ENCODE results near the gene CDC45. TPM values are rescaled to one million over a fixed set of nuclear protein-coding genes. Genes with fewer than 3 reads are reported as not detected.

CDC45 gene
- total RNA-seq, 2 experiments from 2014 or later, result 103 to 111 TPM

DNA sequence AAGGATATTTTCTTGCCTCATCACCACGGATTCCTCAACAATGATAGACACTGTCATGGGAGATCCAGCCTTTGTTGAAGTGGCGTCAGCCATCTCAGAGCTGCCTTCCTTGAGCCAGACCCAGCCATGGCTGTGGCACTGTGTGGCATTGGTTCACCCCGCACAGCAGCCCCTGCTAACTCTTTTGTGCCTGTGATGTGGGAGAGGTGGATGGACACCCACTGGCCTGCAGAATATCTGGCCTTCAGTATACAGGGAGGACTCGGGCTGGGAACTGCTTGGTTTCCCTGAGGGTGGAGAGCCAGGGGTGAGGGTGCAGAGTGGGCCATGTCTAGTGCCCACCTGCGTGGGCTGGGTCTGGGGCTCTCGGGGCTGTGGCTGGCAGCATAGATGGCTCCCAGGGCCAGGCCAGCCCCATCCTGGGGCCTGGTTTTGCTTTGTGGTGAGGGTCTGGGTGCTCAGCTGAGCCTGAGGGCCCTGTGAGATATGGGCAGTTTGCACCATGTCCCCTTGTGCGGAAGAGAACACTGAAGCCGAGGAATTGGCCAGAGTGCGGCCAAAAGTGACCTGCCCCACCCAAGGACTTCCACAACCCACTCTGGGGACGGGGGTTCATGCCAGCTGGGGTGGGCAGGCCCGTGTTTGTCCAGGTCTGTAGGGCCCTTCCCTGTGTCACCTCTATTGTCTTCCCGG, 38.3 kb downstream of the CDC45 start:
- Mint-ChIP-seq H3K9me3 (ENCODE audit: low read depth) (no peaks in the 10 kb centered on the region), H3K4me1 (no peaks in the 10 kb centered on the region), H3K36me3 (ENCODE audit: low read depth) (peaks cover 55% of the 10 kb centered on the region), H3K27me3 (peaks cover 4% of the 10 kb centered on the region), H3K27ac (no peak overlapping the region), H3K4me3 (no peak overlapping the region)
- ATAC-seq (no peak), DNase-seq (no peak)
- CTCF ChIA-PET, result no interaction called here
- POLR2A ChIA-PET, result interaction anchor here (0.5 kb wide), 1 partner anchor 84 kb away, joined by 5 read pairs; no protein-coding TSS in a partner anchor
- intact Hi-C loops (cut with DNase I, micrococcal nuclease), result no loop called here

GRCh38 chr22:19518635-19519034, 38.9 kb downstream of the CDC45 start:
- Mint-ChIP-seq H3K9me3 (ENCODE audit: low read depth) (no peaks in the 10 kb centered on the region), H3K27ac (no peak overlapping the region), H3K36me3 (ENCODE audit: low read depth) (peaks cover 50% of the 10 kb centered on the region), H3K4me1 (no peaks in the 10 kb centered on the region), H3K27me3 (peaks cover 6% of the 10 kb centered on the region), H3K4me3 (no peak overlapping the region)
- intact Hi-C loops (cut with DNase I, micrococcal nuclease), result no loop called here
- ATAC-seq, result no peak
- ChIA-PET CTCF (no interaction called here), POLR2A (interaction anchor here (0.5 kb wide), 1 partner anchor 83 kb away, joined by 5 read pairs; no protein-coding TSS in a partner anchor)
- DNase-seq, result no peak

DNA sequence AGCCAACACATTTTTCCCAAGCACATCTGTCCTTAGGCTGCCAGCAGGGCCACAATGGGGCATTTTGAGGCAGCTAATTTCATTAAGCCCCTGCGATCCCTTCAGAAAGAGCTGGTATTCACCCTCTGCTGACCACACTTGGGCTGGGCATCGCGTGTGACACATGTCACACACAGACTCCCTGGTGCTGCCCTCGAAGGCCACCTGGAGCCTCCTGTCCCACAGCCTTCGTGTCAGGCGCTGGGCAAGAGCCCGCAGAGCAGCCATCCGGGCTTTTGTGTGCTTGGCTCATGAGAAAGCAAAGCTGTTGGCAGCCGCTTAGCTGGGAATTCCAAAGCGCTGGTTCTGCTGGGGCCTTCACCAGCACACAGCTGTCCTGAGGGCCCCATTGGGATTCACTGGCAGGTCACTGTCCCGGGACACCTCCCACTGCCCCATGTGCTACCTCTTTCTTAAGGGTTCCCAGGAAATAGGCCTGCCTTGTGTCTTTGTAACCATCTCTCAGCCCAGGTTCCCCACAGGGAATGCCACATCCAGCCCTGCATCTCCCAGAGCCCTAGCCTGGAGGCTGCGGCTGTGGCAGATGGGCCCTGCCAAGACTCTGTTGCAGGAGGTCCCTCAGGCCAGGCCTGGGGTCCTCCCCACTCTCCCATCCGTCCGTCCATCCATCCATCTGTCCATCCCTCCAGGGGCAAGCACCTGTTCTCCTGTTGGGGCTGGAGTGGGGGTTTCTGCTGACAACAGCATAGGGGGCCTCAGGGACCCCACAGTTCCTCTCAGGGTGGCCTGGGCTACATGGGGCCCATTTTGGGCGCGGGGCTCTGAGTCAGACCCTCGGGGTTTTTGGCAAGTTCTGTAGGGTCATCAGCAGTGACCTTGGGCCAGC, 39.6 kb downstream of the CDC45 start:
- DNase-seq (no peak), ATAC-seq (no peak)
- CTCF ChIA-PET, result no interaction called here
- peaks cover 9% of the 10 kb centered on the region for H3K27me3 Mint-ChIP-seq
- intact Hi-C loops (cut with DNase I, micrococcal nuclease), result no loop called here
- no peak overlapping the region for H3K4me3 Mint-ChIP-seq
- POLR2A ChIA-PET, result interaction anchor here (0.7 kb wide), 1 partner anchor 198 kb away, joined by 3 read pairs; no protein-coding TSS in a partner anchor
- peaks cover 3% of the 10 kb centered on the region for H3K4me1 Mint-ChIP-seq
- H3K36me3 Mint-ChIP-seq (ENCODE audit: low read depth), result peaks cover 43% of the 10 kb centered on the region
- H3K9me3 Mint-ChIP-seq (ENCODE audit: low read depth), result no peaks in the 10 kb centered on the region
- no peak overlapping the region for H3K27ac Mint-ChIP-seq

DNA sequence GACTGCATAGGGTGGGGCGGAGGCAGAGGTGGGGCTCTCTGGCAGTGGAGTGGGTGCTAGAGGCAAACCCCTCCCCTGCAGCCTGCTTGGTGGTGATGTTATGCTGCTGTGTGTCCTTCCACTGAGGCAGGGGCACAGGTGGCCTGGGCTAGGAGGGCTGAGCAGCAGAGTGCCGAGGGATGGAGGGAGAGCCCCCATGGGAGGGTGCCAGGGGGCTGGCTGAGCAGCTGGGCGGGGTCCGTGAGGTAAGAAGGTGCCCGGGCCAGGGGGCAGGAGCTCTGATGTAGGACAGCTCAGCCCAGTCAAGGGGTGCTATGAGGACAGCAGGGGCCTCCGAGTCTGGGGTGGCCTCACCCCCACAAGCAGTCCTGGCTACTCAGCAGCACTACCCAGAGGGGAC, 40.3 kb downstream of the CDC45 start:
- H3K9me3 Mint-ChIP-seq (ENCODE audit: low read depth), result no peaks in the 10 kb centered on the region
- H3K27me3 Mint-ChIP-seq, result peaks cover 14% of the 10 kb centered on the region
- H3K4me1 Mint-ChIP-seq, result peaks cover 5% of the 10 kb centered on the region
- H3K36me3 Mint-ChIP-seq (ENCODE audit: low read depth), result peaks cover 36% of the 10 kb centered on the region
- DNase-seq, result no peak
- H3K4me3 Mint-ChIP-seq, result no peak overlapping the region
- intact Hi-C loops (cut with DNase I, micrococcal nuclease), result loop anchor here in 1 of 2 experiments (5.0 kb wide), 1 partner anchor 112 kb away; no protein-coding TSS in a partner anchor
- no peak for ATAC-seq
- no peak overlapping the region for H3K27ac Mint-ChIP-seq
- ChIA-PET CTCF (no interaction called here), POLR2A (no interaction called here)

DNA sequence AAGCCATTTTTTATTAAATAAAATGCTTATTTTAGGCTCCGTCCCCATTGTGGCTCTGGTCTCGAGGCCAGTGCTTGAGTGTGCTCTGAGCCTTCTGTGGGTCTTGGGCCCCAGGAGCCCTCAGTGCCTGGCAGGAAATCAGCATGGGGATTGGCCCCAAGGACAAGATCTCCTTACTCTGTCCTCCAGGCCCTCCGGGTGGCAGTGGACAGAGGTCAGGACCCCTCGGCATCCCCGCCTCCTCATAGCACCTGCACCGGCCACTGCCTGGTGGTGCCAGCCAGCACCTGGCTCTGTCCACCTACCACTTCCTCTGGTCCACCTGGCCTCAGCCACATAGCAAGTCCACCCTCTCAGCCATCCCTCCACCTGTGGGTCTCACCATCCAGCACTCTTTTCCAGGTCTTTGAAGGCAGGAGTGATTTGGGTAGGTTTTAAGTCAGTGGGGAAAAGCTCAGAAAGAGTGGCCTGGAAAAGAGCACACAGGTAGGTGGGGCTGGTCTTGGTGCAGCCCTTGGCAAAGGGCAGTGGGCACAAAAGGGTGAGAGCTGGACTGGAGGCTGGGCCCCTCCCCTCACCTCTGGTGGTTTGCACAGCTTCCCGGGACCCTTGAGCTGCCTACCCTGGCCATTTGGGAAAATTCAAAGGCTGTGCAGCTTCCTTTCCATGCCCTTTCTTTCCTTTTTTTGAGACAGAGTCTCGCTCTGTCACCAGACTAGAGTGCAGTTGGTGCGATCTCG, 41.0 kb downstream of the CDC45 start:
- peaks cover 30% of the 10 kb centered on the region for H3K36me3 Mint-ChIP-seq (ENCODE audit: low read depth)
- H3K4me1 Mint-ChIP-seq, result peaks cover 5% of the 10 kb centered on the region
- no peak for ATAC-seq
- CTCF ChIA-PET, result interaction anchor here (0.6 kb wide), 1 partner anchor 46 kb away, joined by 3 read pairs; no protein-coding TSS in a partner anchor
- intact Hi-C loops (cut with DNase I, micrococcal nuclease), result loop anchor here in 1 of 2 experiments (5.0 kb wide), 1 partner anchor 112 kb away; no protein-coding TSS in a partner anchor
- peaks cover 17% of the 10 kb centered on the region for H3K27me3 Mint-ChIP-seq
- H3K9me3 Mint-ChIP-seq (ENCODE audit: low read depth), result no peaks in the 10 kb centered on the region
- H3K4me3 Mint-ChIP-seq, result no peak overlapping the region
- POLR2A ChIA-PET, result interaction anchor here (0.6 kb wide), 1 partner anchor 109 kb away, joined by 3 read pairs; no protein-coding TSS in a partner anchor
- DNase-seq, result no peak
- H3K27ac Mint-ChIP-seq, result no peak overlapping the region

GRCh38 chr22:19522190-19522880, 42.6 kb downstream of the CDC45 start:
- intact Hi-C loops (cut with DNase I, micrococcal nuclease), result loop anchor here in 1 of 2 experiments (5.0 kb wide), 1 partner anchor 110 kb away; no protein-coding TSS in a partner anchor
- CTCF ChIA-PET, result interaction anchor here (0.6 to 1.6 kb wide), 2 partner anchors 8 to 108 kb away, joined by 4 to 8 read pairs; no protein-coding TSS in a partner anchor
- no peak overlapping the region for H3K4me3 Mint-ChIP-seq

GRCh38 chr22:19522881-19523239, 43.1 kb downstream of the CDC45 start:
- Mint-ChIP-seq H3K9me3 (ENCODE audit: low read depth) (no peaks in the 10 kb centered on the region), H3K36me3 (ENCODE audit: low read depth) (peaks cover 16% of the 10 kb centered on the region), H3K27ac (no peak overlapping the region), H3K27me3 (peaks cover 26% of the 10 kb centered on the region), H3K4me1 (peaks cover 5% of the 10 kb centered on the region), H3K4me3 (no peak overlapping the region)
- intact Hi-C loops (cut with DNase I, micrococcal nuclease), result loop anchor here (1.0 to 5.0 kb wide), 2 partner anchors 107 to 109 kb away; no protein-coding TSS in a partner anchor
- ChIA-PET POLR2A (no interaction called here), CTCF (interaction anchor here (1.6 kb wide), 1 partner anchor 107 kb away, joined by 8 read pairs; no protein-coding TSS in a partner anchor)
- no peak for ATAC-seq
- no peak for DNase-seq

More at GRCh38 chr22:19522190-19522880, 42.6 kb downstream of the CDC45 start:
- Mint-ChIP-seq H3K9me3 (ENCODE audit: low read depth) (no peaks in the 10 kb centered on the region), H3K36me3 (ENCODE audit: low read depth) (peaks cover 21% of the 10 kb centered on the region), H3K4me1 (peaks cover 5% of the 10 kb centered on the region), H3K27me3 (peaks cover 26% of the 10 kb centered on the region), H3K27ac (no peak overlapping the region)
- ATAC-seq (no peak), DNase-seq (peak; percentile 21)
- POLR2A ChIA-PET, result no interaction called here

GRCh38 chr22:19523240-19524169, 43.8 kb downstream of the CDC45 start:
- Mint-ChIP-seq H3K4me3 (peak overlapping the region; percentile 19), H3K36me3 (ENCODE audit: low read depth) (peaks cover 12% of the 10 kb centered on the region), H3K27ac (no peak overlapping the region), H3K27me3 (peaks cover 26% of the 10 kb centered on the region), H3K9me3 (ENCODE audit: low read depth) (no peaks in the 10 kb centered on the region), H3K4me1 (peaks cover 5% of the 10 kb centered on the region)
- peak; percentile 46 for DNase-seq
- intact Hi-C loops (cut with DNase I, micrococcal nuclease), result loop anchor here (1.0 to 5.0 kb wide), 2 partner anchors 107 to 109 kb away; no protein-coding TSS in a partner anchor
- POLR2A ChIA-PET, result no interaction called here
- ATAC-seq, result peak; percentile 60
- CTCF ChIA-PET, result interaction anchor here (0.6 to 1.6 kb wide), 2 partner anchors 53 to 107 kb away, joined by 4 to 8 read pairs; no protein-coding TSS in a partner anchor

GRCh38 chr22:19524170-19525115, 44.7 kb downstream of the CDC45 start, which contains the start of gene CLDN5:
Gene CLDN5 (minus strand): TSS chr22:19524410. CDS start chr22:19524255, 155 bp downstream.
- Mint-ChIP-seq H3K36me3 (ENCODE audit: low read depth) (peaks cover 7% of the 10 kb centered on the region), H3K27ac (no peak within 1 kb of the TSS), H3K4me1 (peaks cover 5% of the 10 kb centered on the region), H3K9me3 (ENCODE audit: low read depth) (no peaks in the 10 kb centered on the region), H3K27me3 (peaks cover 26% of the 10 kb centered on the region), H3K4me3 (peak within 1 kb of the TSS; percentile 19)
- ATAC-seq (peak; percentile 31), DNase-seq (no peak)
- POLR2A ChIA-PET, result no interaction called here
- CTCF ChIA-PET, result interaction anchor here (0.7 kb wide), 1 partner anchor 443 kb away, joined by 3 read pairs; no protein-coding TSS in a partner anchor
- intact Hi-C loops (cut with DNase I, micrococcal nuclease), result loop anchor here in 1 of 2 experiments (5.0 kb wide), 1 partner anchor 108 kb away; no protein-coding TSS in a partner anchor

Measured in activated CD4-positive, alpha-beta T cell treated with anti-CD3 and anti-CD28 coated beads for 36 hours (primary cell).